HG03457 (cell line): ENCODE results near the gene RNF166.

Experiments
- ATAC-seq: cut with Tn5 transposase; IDR thresholded peaks from one replicate; pipeline ENCODE4 v1.9.1; 2021; ENCODE audit warnings: moderate number of reproducible peaks; ENCODE audit not compliant: unreplicated experiment

The RNF166 gene

DNA sequence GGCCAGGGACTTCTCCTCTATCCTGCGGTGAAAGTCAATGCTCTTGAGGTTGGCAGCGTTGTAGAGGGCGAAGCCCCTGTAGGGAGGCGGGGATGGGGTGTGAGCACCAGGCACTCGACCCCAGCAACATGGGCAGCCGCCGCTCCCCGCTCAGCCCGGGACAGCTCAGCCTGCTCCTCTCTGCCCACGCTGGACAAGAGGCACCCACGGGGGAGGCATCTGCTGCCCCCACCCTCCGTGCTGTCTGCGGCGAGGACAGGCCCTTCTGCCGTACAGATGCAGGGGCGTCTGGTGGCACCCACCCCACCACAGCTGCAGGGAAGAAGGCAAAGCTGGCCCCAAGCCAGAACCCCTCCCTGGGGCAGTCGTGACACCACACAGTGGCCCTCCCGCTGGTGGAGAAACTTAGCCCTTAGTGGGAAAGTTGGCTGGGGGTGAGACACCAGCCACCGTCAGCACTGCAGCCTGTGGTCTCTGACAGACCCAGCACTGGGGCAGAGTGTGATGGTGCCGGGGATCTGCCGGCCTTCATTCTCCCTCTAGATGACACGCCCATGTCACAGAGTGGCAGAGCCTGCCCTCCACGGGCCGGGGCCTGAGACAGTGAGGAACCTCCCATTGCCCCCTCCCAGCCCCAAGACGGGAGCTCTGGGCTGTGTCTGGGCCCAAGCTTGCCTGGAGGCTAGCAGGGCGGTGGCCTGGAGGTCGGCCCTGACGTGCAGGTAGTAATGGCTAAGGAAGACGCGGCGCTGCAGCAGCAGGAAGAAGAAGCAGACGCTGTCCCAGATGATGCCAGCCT is 19.6 kb upstream of the RNF166 start:
- ATAC-seq, result no peak

DNA sequence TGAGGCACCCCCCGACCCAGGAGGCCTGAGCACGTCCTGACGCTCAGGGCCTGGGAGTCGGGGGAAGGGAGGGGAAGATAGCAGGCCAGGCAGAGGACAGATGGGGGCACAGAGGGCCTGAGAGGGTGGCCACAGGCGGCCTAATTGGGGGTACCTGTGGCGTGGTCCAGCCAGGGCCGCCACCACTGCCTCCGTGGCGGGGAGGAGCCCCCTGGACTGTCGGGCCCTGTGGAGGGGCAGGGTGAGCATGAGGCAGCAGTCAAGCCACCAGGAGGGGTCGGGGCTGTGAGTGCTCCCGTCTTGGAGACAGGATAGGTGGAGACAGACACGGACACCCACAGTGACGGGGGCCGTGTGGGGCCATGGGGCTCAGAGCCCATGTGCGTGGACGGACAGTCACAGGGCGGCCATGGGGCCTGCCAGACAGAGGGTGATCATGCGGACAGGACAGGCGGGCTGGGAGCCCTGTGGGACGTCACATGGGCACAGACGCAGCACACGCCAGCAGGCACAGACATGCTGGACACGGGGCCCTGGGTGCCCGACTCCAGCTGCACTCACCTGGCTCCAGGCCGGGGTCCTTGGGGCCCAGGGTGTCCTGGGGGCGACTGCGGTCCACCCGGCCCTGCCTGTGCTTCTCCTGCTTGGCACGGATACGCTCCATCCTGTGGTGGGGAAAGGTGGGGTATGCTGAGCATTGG is 18.8 kb upstream of the RNF166 start:
- ATAC-seq, result no peak

DNA sequence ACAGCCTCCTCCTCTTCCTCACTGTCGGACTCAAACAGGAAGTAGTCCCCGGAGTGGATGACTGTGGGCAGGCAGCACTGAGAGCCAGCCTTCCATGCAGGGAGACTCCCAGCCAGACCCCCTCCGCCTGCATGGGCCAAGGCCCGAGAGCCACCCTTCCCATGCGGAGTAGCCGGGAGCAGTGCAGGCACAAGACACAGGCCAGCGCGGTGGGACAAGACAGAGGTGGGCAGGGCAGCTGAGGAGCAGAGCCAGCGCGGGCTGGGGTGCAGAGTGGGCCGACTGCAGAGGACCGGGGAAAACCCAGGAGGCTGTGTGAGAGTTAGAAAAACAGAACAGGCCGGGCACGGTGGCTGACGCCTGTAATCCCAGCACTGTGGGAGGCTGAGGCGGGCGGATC is 17.7 kb upstream of the RNF166 start:
- ATAC-seq, result no peak

DNA sequence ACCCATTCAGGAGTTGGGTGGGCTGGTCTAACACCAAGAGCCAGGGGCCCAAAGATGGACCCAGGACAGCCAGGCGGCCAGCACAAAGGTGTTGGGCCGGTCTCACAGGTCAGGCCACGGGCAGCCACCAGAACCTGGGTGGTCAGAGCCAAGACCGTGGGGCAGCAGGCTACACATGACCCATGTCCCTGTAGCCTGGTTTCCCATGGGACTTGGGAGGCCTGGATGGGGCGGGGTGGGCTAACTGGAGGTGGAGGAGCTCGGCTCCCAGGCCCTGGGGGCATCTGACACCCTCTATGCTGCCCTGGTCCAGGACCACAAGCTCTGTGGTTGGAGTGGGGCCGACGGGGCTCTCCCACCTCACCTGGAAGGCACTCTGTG is 17.3 kb upstream of the RNF166 start:
- no peak for ATAC-seq

DNA sequence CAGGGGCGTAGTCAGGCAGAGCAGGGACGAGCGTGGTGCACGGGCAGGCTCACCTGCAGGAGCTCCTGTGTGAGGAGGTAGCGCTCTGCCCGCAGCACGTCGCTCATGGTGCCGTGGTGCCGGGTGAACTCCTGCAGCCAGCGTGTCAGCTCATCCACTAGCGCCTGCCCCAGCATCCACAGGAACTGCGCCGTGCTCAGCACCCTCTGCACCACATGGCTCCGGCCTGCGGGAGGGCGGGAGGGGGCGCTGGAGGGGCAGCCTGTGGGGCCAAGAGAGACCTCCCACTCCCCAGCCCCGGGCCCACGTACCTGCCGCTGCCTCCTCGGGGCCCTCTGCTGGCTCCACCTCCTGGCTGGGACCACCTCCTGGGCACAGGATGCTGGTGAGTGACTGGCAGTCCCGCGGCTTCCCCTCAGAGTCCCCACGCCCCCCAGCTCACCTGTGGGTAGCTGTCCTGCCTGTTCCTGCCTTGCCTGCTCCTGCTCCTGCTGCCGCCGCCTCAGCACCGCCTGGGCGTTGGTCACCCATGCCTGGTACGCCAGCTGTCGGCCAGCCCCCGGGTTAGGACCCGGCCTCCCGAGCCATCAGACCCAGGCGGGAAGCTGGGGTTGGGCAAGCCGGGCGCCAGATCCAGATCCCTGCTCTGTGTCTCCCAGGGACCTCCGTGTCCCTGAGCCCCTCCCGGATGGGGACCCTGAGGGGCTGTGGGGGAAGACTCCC is 16.7 kb upstream of the RNF166 start:
- ATAC-seq, result no peak

DNA sequence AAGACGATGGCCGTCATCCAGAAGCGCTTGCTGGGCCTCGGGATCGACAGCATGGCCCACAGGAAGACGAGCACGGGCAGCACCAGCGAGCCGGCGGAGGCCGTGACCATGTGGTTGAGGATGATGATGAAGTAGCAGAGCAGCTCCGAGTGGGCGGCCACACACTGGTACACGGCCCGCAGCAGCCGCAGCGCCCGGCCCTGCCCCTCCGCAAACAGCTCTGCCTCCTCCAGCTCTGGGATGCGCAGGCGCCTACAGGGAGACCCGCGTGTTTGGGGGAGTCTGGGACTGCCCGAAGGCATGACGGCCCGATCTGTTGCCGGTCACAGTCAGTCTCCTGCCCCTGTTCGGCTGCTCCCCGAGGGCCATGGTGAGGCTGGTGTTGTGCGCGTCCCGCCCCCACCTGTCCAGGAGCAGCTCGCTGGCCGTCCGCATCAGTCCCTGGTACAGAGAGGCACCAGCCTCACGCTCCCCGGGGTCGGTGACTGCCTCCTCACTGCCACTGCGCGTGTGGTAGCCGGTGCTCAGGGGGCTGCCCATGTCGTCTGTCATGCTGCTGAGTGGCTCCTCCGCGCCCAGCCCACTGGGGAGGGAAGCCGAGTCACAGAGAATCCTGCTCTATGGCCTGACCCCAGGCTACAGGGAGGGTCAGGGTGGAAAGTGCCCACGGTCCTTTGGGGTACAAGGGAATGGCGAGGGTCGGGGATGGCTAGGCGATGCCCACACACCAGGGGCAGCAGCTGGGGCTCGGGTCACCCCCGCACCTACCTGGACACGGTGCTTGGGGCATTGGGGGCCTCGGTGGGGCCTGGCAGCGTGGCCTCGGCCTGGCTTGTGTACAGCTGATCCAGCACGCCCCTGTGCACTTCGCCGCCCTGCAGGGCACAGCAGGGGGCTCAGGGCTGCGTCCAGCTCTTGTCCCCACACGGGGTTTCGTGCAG is 15.9 kb upstream of the RNF166 start:
- ATAC-seq, result no peak

DNA sequence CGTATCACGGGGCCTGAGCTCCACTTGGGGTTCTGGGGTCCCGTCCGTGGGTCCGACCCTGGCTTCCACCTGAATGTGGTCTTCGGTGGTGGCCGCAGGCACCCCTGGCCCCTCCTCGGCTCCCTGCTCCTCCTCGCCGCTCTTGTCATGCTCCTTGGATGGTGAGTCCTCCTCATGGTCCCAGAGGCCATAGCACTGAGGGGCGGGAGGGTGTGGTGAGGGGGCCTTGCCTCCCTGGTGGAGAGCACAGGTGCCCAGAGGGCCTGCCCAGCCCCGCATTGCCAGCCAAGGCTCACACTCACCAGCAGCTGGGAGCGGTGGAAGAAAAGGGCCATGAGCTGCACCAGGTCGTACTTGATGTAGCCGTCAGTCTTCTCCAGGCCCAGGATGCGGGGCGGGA is 15.0 kb upstream of the RNF166 start:
- no peak for ATAC-seq

DNA sequence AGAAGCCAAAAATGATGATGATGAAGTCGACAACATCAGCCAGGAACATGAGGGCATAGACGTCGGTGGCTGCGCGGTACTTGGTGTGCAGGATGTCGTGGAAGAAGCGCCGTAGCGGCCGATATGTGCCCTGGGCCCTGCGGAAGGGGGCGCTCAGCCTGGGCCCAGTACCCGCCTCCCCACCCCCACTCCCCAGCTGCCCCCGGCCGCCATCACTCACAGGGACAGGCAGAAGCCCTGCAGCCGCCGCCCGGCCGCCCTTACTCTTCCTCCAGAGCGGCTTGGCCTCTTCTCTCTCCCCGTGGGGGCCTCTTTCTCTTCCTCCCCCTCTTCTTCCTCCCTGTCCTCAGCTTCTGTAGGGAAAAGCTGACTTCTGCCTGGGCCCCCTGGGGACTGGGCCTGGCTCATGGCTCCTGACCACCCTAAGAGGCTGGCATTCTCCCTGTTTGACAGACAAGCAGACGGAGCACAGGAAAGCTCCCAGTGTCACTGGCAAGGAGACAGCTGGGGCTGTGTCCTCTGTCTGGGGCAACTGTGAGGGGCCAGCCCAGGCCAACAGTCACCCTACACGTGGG is 14.3 kb upstream of the RNF166 start:
- ATAC-seq, result no peak

DNA sequence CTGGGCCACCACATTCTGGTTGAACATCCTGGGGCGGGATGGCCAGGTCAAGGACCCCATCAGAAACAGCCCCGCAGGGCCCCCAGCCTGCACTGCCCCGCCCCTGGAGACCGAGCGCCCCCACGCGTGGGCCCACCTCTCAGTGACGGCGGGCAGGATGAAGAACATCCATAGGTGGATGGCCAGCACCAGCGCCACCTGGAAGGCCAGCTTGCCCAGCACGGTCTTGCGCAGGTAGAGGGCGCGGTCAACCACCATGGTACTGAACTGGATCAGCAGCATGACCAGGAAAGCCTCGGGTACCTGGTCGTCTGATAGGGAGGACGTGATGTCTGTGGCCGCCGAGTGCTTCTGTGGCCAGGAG is 13.7 kb upstream of the RNF166 start:
- no peak for ATAC-seq

DNA sequence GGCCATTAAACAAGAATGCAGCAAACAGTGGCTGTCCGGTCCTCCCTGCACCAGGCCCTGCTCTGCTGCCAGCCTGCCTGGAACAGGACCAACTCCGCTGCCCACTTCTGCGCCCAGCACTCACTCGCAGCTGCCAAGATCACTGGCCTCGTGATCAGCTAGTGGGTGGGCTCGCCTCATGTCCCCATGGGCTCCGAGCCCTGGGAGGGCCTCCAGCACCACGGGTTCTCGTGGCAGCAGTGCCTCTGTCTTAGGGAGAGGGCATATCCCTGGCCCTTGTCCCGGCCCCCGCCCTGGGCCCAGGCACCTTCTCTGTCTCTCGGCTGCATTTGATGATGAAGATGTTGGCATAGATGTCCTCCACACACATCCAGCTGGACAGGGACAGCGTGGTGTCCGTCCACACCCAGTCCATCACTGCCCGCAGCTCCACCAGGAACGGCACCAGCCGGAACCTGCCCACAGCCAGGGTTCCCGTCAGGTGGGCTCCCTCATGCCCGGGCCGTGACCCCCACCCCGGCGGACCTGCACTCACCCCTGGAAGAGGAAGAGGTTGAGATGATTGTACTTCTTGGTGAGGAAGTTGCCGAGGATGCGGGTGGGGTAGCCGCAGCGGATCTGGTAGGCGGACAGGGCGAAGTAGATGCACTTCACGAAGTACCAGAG is 13.2 kb upstream of the RNF166 start:
- ATAC-seq, result no peak

DNA sequence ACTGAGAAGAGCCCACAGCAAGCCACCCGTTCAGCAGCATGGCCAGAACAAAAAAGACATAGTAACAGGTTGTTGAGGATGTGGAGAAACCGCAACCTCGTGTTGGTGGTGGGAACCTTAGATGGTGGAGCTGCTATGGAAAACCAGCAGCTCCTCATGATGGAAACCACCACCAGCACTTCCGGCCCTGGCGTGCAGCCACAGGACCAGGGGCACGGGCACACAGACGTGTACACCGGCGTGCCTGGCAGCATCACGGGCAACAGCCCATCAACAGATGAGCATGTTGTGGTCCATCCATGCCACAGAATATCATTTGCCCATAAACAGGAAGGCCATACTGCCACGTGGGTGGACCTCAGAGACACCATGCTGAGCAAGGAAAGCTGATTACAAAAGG is 12.0 kb upstream of the RNF166 start:
- no peak for ATAC-seq

DNA sequence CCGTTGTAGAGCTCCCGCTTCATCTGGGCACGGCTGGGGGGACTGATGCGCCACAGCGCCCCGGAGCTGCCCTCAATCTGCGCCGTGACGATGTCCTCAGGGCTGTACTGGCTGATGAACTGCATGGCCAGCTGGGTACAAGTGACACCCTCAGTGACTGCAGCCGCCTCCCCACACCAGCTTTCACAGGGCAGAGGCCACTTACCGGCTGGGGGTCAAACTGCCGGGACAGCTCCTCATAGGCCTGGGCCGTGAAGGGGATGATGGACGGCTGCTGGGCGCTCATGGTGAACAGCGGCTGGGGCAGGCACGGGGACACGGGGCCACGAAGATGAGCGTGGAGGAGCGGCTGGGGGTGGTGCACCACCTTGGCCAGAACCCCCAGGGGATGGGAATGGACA is 10.4 kb upstream of the RNF166 start:
- ATAC-seq, result no peak

DNA sequence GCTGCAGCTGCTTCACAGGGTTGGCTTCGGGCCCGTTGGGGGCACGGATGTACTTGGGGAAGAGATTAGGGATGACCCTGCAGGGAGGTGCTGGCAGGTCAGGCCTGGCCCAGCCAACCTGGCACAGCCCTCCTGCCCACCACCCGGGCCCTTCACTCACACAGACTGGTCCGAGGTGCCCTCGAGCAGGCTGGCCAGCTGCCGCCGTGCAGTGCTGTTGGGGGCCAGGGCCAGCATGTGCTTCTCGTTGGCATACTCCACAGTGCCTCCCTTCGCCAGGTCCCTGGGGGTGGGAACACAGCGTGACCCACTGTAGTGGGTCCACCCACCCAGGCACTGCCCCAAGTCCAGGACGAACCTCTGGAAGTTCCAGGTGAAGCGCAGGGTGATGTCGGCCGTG is 10.0 kb upstream of the RNF166 start:
- no peak for ATAC-seq

DNA sequence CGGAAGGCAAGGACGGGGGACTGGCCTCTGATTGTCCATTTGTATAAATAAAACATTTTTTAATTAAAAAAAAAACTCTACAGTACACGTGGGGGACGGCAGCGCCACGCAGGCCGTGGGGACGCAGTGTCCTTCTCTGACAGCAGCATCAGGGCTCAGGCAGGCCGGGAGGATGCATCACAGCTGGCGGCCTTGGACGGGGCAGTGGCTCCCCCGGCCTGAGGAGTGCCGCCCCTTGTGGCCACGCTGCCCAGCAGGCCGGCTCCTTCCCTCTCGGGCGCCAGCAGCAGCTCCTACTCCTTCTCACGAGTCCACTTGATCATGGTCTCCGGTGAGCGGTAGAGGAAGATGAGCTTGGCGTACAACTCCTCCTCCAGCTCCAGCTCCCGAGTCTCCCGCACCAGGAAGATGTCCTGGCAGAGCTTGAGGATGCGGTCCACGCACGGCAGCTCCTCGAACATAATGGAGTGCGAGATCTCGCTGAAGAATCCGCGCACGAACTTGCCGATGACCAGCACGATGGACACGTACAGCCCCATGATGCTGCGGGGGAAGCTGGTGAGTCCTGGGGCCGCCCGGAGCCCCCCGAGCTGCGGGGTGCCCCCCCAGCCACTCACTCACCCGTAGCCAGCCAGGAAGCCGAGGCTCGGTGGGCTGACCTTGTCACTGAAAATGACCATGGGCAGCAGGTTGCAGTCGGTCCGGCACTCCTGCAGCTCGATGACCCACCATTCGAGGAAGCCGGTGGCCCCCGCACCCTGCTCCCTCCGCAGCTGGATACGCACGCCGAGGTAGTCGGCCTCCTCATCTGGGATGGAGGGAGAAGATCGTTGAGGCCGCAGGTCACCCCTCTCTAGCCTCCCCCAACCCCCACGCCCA is 9.3 kb upstream of the RNF166 start:
- ATAC-seq, result no peak

DNA sequence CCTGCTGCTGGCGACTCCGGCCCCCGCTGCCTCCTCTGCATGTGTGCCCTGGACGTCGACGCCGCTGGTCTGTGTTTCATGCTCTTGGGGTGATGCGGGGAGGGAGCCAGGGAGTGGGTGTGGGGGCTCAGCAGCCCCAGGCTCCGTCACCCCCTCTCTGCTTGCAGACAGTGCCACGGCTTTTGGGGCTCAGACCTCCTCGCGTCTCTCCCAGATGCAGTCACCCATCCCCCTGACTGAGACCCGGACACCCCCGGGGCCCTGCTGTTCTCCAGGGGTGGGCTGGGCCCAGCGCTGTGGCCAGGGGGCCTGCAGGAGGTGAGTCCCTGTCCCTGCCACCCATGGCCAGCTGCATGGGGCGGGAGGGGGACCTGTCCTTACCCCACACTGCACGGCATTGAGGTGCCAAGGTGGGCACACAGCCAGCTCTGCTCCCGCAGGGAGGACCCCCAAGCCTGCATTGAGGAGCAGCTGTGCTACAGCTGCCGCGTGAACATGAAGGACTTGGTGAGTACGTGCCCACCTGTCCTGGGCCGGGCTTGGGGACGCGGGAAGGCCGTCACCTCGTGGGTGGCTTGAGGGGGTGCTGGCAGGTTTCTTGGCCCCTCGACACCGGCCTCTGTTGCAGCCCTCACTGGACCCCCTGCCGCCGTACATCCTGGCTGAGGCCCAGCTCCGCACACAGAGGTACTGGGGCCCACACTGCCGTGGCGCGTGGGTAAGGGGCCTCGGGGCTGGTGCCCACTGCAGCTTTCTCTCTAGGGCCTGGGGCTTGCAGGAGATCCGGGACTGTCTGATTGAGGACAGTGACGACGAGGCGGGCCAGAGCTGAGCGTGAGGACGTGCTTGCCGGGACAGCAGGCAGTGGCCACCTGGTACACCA is 8.5 kb upstream of the RNF166 start:
- no peak for ATAC-seq

DNA sequence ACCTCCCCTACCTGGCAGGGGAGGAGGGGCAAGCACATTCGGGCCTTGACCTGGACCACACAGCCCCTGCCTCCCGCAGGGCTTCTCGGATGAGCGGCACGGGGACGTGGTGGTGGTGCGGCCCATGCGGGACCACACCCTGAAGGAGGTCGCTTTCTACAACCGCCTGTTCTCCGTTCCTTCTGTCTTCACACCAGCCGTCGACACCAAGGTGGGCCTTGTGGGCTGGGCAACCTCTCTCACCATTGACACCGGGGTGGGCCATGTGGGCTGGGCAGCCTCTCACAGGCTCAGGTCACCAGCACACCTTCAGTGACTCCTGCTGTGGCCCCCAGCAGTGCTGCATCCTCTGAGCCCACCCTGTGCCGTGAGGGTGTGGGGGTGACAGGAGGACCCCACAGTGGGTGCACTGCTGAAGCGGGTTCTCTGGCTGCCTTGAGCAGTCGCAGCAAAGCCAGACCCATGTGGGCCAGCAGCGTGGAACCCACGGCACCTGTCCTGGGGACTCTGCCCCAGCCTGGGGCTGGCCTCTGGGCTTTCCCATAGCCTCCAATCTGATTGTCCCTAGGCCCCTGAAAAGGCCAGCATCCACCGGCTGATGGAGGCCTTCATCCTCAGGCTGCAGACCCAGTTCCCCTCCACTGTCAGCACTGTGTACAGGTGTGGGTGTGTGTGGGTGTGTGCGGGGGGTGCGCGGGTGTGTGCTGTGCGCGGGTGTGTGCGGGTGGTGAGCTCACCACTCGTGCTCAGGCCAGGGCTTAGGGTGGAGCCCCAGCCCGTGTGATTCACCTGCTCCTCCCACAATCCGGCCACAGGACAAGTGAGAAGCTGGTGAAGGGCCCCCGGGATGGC is 7.6 kb upstream of the RNF166 start:
- no peak for ATAC-seq

DNA sequence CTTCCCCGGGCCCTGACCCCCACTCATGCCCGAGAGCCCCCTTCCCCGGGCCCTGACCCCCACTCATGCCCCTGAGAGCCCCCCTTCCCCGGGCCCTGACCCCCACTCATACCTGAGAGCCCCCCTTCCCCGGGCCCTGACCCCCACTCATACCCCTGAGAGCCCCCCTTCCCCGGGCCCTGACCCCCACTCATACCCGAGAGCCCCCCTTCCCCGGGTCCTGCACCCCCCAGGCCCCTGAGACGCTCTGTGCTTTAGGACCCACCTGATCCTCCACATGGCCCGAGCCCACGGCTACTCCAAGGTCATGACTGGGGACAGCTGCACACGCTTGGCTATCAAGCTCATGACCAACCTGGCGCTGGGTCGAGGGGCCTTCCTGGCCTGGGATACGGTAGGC is 6.8 kb upstream of the RNF166 start:
- ATAC-seq, result no peak
